Activated CD4-positive, alpha-beta T cell treated with anti-CD3 and anti-CD28 coated beads, Interleukin-2, amount 50 U/mL, for 24 hours (primary cell): ENCODE results near the gene ARPP21.
"Not testable (repeated sequence)": the region's sequence is repeated elsewhere in the genome, so short reads cannot be mapped to it uniquely, and the experiment has no call there.

Source experiments
- DNase-seq, 2 donors: peaks; one replicate each; pipeline ENCODE4 v3.0.0-alpha.2; 2020; ENCODE audit warnings: low read depth in 1 of 2, low spot score in 1 of 2

Gene ARPP21

DNA sequence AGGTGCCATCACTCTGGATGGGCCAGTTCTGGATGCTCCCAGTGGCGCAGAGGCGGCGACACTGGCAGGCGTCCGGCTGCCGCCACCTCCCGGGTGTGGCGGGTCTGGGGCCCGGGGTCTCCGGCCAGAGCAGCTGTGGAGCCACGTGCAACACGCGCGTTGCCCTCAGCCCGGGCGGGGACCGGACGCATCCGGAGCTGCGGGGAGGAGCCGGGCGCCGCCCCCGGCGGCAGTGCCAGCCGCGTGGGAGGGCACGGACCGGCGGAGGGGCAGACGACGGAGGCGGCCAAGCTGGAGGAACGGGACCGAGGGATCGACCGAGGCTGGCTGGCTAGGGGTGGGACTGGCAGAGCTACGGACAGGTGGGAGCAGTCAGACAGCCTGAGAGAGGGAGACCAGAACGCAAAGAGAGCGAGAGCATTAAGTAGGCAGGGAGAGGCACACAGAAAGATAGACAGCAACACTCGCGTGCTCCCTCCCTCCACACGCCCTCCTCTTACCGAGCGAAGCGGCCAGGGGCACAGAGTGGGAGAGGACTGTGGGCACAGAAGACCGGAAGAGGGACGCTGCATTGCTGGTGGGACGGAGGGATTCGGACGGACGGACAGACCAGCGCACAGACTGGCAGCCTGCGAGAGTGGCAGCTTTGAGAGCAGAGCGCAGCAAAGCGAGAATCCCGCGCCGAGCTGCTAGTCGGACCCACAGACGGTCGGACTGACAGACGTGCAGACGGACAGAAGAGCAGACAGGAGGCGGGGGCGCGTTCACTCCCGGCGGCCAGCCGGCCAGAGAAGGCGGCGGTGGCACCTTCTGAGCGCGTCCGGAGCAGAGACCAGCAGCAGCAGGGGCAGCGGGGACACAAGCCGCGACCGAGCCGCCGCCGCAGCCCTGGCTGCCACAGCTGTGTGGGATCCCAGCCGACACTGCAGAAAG lies at the start of gene ARPP21:
TSS of gene ARPP21 (plus strand) at position 272 of the 933 bp plus-strand sequence. CDS start 42,227 bp downstream, outside the sequence.
- no peak for DNase-seq

DNA sequence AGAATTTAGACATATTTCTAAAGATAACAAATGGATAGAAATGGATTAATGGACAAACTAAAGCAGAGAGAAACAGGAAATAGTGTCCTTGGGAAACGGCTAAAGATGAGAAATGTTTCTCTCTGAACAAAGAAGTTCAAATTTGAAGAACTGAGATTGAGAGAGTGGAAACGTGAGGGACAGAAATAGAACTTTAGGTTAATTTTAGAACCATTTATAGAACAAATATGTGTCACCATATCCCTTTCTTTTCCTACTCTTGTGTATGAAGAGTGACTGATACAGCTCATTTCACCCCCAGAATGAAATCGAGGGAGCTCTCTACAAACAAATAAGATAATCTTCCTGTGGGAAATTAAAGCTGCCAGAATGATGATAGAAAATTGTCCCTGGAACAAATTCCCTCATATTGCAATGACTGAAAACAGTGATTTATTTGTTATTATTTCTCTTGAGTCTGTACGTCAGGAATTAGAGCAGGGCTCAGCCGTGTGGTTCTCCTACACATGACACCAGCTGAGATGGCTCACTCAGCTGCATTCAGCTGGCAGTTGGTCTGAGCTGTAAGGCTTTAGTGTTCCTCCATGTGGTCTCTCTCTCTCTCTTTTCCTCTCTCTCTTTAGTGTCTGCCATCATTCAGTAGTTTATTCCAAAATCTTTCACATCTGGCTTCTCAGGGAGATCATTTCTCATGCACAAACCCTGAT lies 46.6 kb upstream of the ARPP21 start:
- no peak for DNase-seq

GRCh38 chr3:35594739-35595138 lies 44.6 kb upstream of the ARPP21 start:
- DNase-seq, result no peak

- DNase-seq, result no peak
Observed at GRCh38 chr3:35596335-35596995, 42.9 kb upstream of the ARPP21 start.

- DNase-seq, result no peak
Observed at GRCh38 chr3:35597490-35597889, 41.8 kb upstream of the ARPP21 start.

DNA sequence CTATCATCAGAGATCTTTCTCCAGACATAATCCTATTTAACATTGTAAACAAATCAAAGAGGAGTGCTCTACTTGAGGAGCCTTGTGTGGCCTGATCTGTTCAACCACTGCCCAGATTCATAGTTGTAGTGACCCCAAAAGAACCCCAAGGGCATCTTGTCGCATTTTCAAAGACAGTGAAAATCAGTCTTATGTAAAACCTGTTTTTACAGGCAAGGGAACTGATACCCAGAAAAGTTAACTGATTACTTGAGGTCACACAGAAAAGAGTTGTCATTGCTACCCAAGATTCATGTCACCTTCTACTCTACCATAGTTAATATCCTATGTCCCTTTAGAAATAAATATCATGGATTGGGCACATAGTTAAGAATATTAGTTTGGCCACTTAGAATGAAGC lies 40.5 kb upstream of the ARPP21 start:
- DNase-seq, result no peak

DNA sequence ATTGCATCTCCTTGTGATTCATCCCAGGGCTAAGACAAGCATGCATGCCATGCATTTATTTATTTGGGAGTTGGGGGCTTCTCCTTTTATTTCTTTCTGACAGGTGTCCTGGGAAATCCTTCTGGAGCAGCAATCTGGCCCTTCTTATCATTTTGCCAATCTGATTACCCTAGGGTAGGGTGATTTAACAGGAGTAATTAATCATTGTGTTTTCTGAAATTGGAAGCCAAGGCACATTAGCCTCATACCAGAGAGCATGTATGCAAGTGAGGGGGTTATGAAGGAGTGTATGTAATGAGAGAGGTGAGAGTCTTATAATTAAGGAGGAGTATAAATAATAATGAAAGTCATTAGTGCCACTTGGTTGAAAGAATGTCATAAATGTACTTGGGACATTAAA lies 37.4 kb upstream of the ARPP21 start:
- no peak for DNase-seq

DNA sequence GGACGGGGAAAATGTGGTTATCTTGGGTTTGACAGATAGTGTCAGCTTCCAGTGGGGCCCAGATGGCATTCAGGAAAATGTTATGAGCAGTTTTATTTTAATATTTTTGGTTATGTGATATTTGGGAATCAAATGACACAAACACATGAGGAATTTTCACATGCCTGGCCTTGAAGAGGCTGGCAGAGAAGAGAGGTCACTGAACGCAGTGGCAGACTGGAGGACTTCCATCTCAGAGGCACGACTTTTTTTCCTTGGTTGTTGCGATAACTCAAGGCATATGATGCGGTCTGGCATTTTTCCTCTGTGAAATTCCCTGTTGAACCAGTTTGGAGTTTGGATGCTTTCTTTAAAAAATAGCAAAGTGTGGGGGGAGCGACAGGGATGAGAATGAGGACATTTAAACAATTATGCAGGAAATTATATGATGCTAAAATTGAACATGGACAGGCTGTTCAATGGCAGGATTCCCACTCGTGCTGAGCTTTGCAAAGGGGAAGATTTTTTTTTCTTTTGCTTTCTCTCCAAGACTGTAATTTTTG lies 36.9 kb upstream of the ARPP21 start:
- DNase-seq, result no peak

DNA sequence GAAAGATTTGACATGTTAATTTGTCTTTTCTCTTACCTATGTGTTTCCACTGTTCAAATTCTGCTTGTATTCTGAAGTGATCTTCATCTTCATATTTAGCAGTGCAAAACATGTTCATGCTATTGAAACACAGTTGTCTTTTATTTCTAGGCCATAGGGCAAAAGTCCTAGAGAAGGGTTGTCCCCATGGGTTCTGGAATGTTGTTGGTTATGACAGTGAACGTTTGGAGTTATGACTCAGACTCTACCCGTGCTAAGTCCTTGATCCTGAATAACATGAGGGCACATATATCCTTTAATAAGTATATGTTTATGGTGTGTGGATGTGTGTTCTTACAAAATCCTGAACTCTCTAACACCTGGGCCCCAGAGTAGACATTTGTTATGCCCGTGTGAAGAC lies 23.0 kb upstream of the ARPP21 start:
- no peak for DNase-seq

GRCh38 chr3:35617370-35617769 lies 22.0 kb upstream of the ARPP21 start:
- no peak for DNase-seq

GRCh38 chr3:35620238-35620637 lies 19.1 kb upstream of the ARPP21 start:
- not testable (repeated sequence) for DNase-seq

DNA sequence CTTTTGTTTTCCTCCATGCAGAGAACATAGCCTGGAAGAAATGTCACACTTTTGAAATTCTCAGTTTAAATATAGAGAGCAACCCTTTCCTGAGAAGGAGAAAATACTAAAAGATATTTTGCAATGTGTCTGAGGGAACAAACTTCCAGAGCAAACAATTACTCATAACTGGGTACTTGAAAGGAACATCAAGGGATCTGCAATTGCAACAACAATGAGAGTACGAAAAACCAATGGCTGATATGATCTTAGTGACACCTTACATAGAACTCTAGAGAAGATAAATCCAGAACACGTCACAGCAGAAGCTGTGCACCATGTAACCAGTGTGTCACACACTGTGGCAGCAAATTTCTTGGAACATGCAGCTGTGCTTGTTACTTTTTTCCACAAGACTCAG lies 14.6 kb upstream of the ARPP21 start:
- no peak for DNase-seq

DNA sequence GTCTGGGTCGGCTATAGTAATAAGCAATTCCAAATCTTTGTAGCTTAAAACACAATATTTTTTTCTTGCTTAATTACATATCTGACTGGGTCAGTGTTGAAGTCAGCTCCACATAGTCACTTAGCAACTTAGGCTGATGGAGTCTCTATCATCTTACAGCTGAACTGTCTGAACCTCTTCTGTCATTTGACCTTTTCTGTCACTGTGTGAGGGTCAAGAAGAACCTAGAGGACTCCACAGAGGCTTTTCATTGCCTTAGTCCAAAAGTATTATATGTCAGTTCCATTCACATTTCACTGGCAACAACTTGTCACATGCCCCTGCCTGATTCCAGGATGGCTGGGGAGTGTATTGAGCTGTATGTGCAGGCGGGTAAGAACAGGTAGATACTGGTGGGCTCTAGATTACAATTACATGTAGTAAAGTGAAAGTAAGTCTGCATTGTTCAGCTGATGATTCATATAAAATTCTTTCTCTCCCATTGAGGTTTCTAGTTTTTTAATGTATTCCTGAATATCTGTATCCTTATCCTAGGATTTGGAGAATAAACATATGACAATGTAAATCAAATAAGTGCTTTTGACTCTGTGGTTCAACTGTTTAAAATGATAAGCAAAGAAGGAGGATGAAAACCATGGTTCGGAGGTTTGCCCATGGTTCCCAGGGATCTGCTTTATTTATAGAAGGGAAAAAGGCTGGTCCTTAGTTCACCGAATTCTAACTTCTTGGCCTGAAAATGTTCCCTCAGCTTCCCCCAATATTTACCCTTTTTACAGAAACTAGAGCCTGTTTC lies 5.8 kb upstream of the ARPP21 start:
- DNase-seq, result no peak

- DNase-seq, result no peak
Observed at GRCh38 chr3:35635407-35635806, 3.9 kb upstream of the ARPP21 start.

GRCh38 chr3:35635926-35636683 lies 3.2 kb upstream of the ARPP21 start:
- DNase-seq, result no peak

GRCh38 chr3:35638251-35638979 lies 910 bp upstream of the ARPP21 start:
- DNase-seq, result no peak

DNA sequence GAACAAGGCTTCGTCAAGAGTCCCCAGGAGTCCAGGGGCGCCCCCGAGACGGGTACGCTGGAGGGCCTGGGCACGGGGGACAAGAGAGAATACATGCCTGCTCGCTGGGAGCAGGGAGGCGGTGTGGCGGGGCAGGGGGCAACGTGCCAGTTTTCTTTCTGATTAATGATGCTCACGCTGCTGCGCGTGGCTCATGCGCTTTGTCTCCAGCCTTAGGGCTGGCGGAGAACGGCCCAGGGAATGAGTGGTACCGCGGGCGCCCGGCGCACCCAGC lies 408 bp upstream of the ARPP21 start:
- no peak for DNase-seq

DNA sequence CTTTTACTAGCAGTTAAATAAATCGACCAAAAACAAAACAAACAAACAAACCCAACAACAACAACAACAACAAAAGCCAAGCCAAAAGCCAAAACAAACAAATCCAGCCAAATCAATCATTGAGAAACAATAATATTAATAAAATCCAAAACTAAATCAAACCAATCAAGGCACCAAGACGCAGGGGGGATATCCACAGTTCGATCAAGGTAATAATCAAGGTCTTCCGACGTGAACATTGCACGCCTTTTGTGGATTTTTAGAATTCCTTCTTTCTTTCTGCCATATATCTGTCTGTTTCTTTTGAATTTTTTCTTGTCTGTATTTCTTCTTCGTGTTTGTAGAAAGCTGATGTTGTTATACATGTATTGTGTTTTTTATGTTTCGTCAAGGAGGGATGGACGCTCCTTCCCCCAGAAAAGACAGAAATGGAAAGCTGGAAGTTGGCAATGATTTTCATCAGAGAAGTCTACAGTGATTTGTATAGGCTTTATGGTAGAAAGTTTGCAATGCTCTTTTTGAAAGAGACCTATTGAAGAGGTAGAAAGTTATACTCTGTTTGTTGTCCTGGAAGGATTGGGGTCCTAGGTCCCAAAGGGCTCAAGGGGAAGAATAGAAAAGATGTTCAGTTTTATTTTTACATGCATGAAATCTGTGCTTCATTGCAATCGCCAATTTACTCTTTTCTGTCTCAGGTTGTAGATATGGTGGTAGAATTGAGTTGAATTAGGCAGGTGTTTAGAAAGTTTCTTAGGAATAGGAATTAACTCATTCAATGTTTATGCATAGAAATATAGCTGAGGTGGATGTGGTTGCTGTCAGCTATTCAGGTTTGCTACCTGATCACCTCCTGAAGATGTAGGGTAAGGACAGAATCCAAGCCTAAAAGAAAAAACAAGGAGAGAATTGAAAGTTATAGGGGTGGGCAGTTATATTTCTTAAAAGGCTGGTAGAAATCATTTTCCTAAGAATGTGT lies 1.2 kb downstream of the ARPP21 start:
- DNase-seq, result no peak
